ENCODE measurements around the gene SLC27A6. TPM values are rescaled to one million over a fixed set of nuclear protein-coding genes. Genes with fewer than 3 reads are reported as not detected.

SLC27A6 gene
- total and polyA plus RNA-seq, 2 experiments from 2014 or later = 2.0 to 4.8 TPM

DNA sequence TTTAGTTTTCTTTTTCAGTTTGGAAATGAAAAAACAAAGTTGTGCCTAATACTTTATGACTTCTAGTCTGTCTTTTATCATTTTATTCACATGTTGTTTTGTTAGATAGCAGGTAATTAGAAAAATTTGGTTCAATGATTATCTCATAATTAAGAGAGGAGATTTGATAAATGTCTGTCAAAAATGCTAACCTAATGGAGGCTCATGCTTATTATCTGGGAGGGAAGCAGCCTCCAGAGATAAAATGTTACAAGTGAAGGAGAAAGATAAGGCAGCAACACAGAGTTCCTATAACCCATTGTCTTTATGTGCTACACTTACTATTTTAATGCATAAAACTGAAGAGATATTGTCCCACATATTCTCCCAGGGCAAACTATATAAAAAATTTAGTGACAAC is 53.5 kb downstream of the SLC27A6 start:
- H3K4me1 Mint-ChIP-seq = no peaks in the 10 kb centered on the region
- H3K27me3 Mint-ChIP-seq (ENCODE audit: insufficient read depth, low read depth, poor library complexity) = peaks cover 2% of the 10 kb centered on the region
- ATAC-seq (no peak), DNase-seq (ENCODE audit: low spot score) (no peak)
- no peaks in the 10 kb centered on the region for H3K36me3 ChIP-seq (ENCODE audit: insufficient read depth)
- no peaks in the 10 kb centered on the region for H3K4me1 ChIP-seq (ENCODE audit: insufficient read depth)
- H3K27ac ChIP-seq (ENCODE audit: low read depth) = no peak overlapping the region
- H3K4me2 ChIP-seq = no peak overlapping the region
- no peaks in the 10 kb centered on the region for H3K27me3 ChIP-seq (ENCODE audit: insufficient read depth)
- H3K9me2 ChIP-seq (ENCODE audit: insufficient read depth) = no peaks in the 10 kb centered on the region
- H3K79me2 ChIP-seq (replicated peaks; ENCODE audit: insufficient read depth) = no peaks in the 10 kb centered on the region
- H2AFZ ChIP-seq = no peak overlapping the region
- H3K4me3 ChIP-seq = no peak overlapping the region
- no peaks in the 10 kb centered on the region for H3F3A ChIP-seq (replicated peaks; ENCODE audit: low read depth)
- H3K36me3 Mint-ChIP-seq (ENCODE audit: low read depth) = no peaks in the 10 kb centered on the region
- H4K20me1 ChIP-seq (replicated peaks; ENCODE audit: insufficient read depth) = no peaks in the 10 kb centered on the region
- TF ChIP-seq REST (IDR thresholded peaks at IDR 0.05; ENCODE audit: unreplicated experiment) (no peak), STAT1 (IDR thresholded peaks at IDR 0.05; ENCODE audit: unreplicated experiment) (no peak), POLR2AphosphoS5 (IDR thresholded peaks at IDR 0.05; ENCODE audit: low read depth) (no peak), JUNB (IDR thresholded peaks at IDR 0.05; ENCODE audit: unreplicated experiment) (no peak), ZNF331 (CRISPR knock-in tag; IDR thresholded peaks at IDR 0.05; ENCODE audit: low read depth) (no peak), ZNF114 (CRISPR knock-in tag; IDR thresholded peaks at IDR 0.05) (no peak), CTCF (conservative IDR thresholded peaks at IDR 0.05; ENCODE audit: low read depth in 2 of 2) (no peak), NANOG (IDR thresholded peaks at IDR 0.05; ENCODE audit: borderline replicate concordance) (no peak), EZH2 (IDR thresholded peaks at IDR 0.05; ENCODE audit: low read depth, unreplicated experiment) (no peak), CREB1 (CRISPR knock-in tag; IDR thresholded peaks at IDR 0.05; ENCODE audit: low read depth) (no peak), EZH2phosphoT487 (IDR thresholded peaks at IDR 0.05; ENCODE audit: unreplicated experiment) (no peak)
- TF ChIP-seq, protein P1, sequence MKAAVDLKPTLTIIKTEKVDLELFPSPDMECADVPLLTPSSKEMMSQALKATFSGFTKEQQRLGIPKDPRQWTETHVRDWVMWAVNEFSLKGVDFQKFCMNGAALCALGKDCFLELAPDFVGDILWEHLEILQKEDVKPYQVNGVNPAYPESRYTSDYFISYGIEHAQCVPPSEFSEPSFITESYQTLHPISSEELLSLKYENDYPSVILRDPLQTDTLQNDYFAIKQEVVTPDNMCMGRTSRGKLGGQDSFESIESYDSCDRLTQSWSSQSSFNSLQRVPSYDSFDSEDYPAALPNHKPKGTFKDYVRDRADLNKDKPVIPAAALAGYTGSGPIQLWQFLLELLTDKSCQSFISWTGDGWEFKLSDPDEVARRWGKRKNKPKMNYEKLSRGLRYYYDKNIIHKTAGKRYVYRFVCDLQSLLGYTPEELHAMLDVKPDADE (IDR thresholded peaks at IDR 0.05) = no peak
- TF ChIP-seq, protein P2, sequence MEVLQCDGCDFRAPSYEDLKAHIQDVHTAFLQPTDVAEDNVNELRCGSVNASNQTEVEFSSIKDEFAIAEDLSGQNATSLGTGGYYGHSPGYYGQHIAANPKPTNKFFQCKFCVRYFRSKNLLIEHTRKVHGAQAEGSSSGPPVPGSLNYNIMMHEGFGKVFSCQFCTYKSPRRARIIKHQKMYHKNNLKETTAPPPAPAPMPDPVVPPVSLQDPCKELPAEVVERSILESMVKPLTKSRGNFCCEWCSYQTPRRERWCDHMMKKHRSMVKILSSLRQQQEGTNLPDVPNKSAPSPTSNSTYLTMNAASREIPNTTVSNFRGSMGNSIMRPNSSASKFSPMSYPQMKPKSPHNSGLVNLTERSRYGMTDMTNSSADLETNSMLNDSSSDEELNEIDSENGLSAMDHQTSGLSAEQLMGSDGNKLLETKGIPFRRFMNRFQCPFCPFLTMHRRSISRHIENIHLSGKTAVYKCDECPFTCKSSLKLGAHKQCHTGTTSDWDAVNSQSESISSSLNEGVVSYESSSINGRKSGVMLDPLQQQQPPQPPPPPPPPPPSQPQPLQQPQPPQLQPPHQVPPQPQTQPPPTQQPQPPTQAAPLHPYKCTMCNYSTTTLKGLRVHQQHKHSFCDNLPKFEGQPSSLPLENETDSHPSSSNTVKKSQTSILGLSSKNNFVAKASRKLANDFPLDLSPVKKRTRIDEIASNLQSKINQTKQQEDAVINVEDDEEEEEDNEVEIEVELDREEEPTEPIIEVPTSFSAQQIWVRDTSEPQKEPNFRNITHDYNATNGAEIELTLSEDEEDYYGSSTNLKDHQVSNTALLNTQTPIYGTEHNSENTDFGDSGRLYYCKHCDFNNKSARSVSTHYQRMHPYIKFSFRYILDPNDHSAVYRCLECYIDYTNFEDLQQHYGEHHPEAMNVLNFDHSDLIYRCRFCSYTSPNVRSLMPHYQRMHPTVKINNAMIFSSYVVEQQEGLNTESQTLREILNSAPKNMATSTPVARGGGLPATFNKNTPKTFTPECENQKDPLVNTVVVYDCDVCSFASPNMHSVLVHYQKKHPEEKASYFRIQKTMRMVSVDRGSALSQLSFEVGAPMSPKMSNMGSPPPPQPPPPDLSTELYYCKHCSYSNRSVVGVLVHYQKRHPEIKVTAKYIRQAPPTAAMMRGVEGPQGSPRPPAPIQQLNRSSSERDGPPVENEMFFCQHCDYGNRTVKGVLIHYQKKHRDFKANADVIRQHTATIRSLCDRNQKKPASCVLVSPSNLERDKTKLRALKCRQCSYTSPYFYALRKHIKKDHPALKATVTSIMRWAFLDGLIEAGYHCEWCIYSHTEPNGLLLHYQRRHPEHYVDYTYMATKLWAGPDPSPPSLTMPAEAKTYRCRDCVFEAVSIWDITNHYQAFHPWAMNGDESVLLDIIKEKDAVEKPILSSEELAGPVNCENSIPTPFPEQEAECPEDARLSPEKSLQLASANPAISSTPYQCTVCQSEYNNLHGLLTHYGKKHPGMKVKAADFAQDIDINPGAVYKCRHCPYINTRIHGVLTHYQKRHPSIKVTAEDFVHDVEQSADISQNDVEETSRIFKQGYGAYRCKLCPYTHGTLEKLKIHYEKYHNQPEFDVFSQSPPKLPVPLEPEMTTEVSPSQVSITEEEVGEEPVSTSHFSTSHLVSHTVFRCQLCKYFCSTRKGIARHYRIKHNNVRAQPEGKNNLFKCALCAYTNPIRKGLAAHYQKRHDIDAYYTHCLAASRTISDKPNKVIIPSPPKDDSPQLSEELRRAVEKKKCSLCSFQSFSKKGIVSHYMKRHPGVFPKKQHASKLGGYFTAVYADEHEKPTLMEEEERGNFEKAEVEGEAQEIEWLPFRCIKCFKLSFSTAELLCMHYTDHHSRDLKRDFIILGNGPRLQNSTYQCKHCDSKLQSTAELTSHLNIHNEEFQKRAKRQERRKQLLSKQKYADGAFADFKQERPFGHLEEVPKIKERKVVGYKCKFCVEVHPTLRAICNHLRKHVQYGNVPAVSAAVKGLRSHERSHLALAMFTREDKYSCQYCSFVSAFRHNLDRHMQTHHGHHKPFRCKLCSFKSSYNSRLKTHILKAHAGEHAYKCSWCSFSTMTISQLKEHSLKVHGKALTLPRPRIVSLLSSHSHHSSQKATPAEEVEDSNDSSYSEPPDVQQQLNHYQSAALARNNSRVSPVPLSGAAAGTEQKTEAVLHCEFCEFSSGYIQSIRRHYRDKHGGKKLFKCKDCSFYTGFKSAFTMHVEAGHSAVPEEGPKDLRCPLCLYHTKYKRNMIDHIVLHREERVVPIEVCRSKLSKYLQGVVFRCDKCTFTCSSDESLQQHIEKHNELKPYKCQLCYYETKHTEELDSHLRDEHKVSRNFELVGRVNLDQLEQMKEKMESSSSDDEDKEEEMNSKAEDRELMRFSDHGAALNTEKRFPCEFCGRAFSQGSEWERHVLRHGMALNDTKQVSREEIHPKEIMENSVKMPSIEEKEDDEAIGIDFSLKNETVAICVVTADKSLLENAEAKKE (CRISPR knock-in tag; IDR thresholded peaks at IDR 0.05) = no peak
- H3K9me3 Mint-ChIP-seq = no peaks in the 10 kb centered on the region
- H3K27ac Mint-ChIP-seq = no peak overlapping the region
- H3K4me3 Mint-ChIP-seq = no peak overlapping the region

All from GM23338 (cell line).